Progenitor cell of endocrine pancreas (in vitro differentiated cells): ENCODE results near the gene NINJ1. TPM values are rescaled to one million over a fixed set of nuclear protein-coding genes. Genes with fewer than 3 reads are reported as not detected.
A peak's percentile ranks its signal among the peaks of the same experiment; 100 is the strongest.

Experiments used
- DNase-seq: peaks from one replicate; pipeline ENCODE4 v3.0.0; 2021; ENCODE audit warnings: low spot score; ENCODE audit not compliant: unreplicated experiment
- H3K27ac Mint-ChIP-seq: 2 replicates; pipeline ENCODE4 v1.8.0; 2021; ENCODE audit warnings: mild to moderate bottlenecking, moderate library complexity, mixed read lengths
- H3K27me3 Mint-ChIP-seq: 2 replicates; pipeline ENCODE4 v1.8.0; 2021; ENCODE audit warnings: mixed read lengths
- H3K36me3 Mint-ChIP-seq: 2 replicates; pipeline ENCODE4 v1.8.0; 2022; ENCODE audit warnings: mixed read lengths; ENCODE audit not compliant: insufficient read depth
- H3K4me1 Mint-ChIP-seq: 2 replicates; pipeline ENCODE4 v1.8.0; 2021; ENCODE audit warnings: low read depth, mixed read lengths
- H3K4me3 Mint-ChIP-seq: 2 replicates; pipeline ENCODE4 v1.8.0; 2021; ENCODE audit warnings: low read depth, mild to moderate bottlenecking, moderate library complexity, mixed read lengths
- H3K9me3 Mint-ChIP-seq: 2 replicates; pipeline ENCODE4 v1.8.0; 2021; ENCODE audit warnings: low read depth, mixed read lengths
- CTCF ChIP-seq: fragments of 200-600 bp; sonication (generic); IDR thresholded peaks from one replicate; pipeline ENCODE4 v1.5.0; 2021; ENCODE audit warnings: antibody characterized with exemption, mild to moderate bottlenecking; ENCODE audit not compliant: unreplicated experiment
- total RNA-seq: library from RNA; stranded (reverse); gene quantifications from 2 replicates; pipeline ENCODE4 v1.2.1, GENCODE V29; 2021

The NINJ1 gene
- total RNA-seq, 1 donor from 2014 or later, result 38.1 TPM

GRCh38 chr9:93171261-93171990, 37.4 kb upstream of the NINJ1 start:
- no peaks in the 10 kb centered on the region for H3K36me3 Mint-ChIP-seq
- no peak overlapping the region for H3K27ac Mint-ChIP-seq
- no peak for TF ChIP-seq CTCF
- H3K9me3 Mint-ChIP-seq, result no peaks in the 10 kb centered on the region
- peaks cover 6% of the 10 kb centered on the region for H3K27me3 Mint-ChIP-seq
- H3K4me1 Mint-ChIP-seq, result peaks cover 42% of the 10 kb centered on the region
- no peak for DNase-seq
- no peak overlapping the region for H3K4me3 Mint-ChIP-seq

- Mint-ChIP-seq H3K9me3 (no peaks in the 10 kb centered on the region), H3K36me3 (no peaks in the 10 kb centered on the region), H3K4me1 (peaks cover 42% of the 10 kb centered on the region), H3K27ac (peak overlapping the region; percentile 23), H3K4me3 (no peak overlapping the region), H3K27me3 (peaks cover 6% of the 10 kb centered on the region)
- TF ChIP-seq CTCF, result no peak
- no peak for DNase-seq
Observed at GRCh38 chr9:93170571-93170970, 36.5 kb upstream of the NINJ1 start.

- peaks cover 41% of the 10 kb centered on the region for H3K4me1 Mint-ChIP-seq
- no peak overlapping the region for H3K27ac Mint-ChIP-seq
- peaks cover 6% of the 10 kb centered on the region for H3K27me3 Mint-ChIP-seq
- H3K9me3 Mint-ChIP-seq, result no peaks in the 10 kb centered on the region
- H3K36me3 Mint-ChIP-seq, result no peaks in the 10 kb centered on the region
- no peak for DNase-seq
- TF ChIP-seq CTCF, result no peak
- H3K4me3 Mint-ChIP-seq, result no peak overlapping the region
Observed at GRCh38 chr9:93169444-93169843, 35.4 kb upstream of the NINJ1 start.

GRCh38 chr9:93168581-93168980, 34.5 kb upstream of the NINJ1 start:
- Mint-ChIP-seq H3K27me3 (peaks cover 6% of the 10 kb centered on the region), H3K36me3 (no peaks in the 10 kb centered on the region), H3K9me3 (no peaks in the 10 kb centered on the region), H3K27ac (peak overlapping the region; percentile 39), H3K4me1 (peaks cover 35% of the 10 kb centered on the region), H3K4me3 (peak overlapping the region; percentile 19)
- DNase-seq, result no peak
- no peak for TF ChIP-seq CTCF

- no peaks in the 10 kb centered on the region for H3K9me3 Mint-ChIP-seq
- DNase-seq, result no peak
- no peaks in the 10 kb centered on the region for H3K36me3 Mint-ChIP-seq
- no peak for TF ChIP-seq CTCF
- H3K27me3 Mint-ChIP-seq, result peaks cover 6% of the 10 kb centered on the region
- H3K4me1 Mint-ChIP-seq, result peaks cover 30% of the 10 kb centered on the region
- H3K27ac Mint-ChIP-seq, result peak overlapping the region; percentile 20
- H3K4me3 Mint-ChIP-seq, result no peak overlapping the region
Observed at GRCh38 chr9:93167838-93168237, 33.8 kb upstream of the NINJ1 start.
